HCT116 (cell line): Measurements from ENCODE around the gene ZBTB12. TPM values are rescaled to one million over a fixed set of nuclear protein-coding genes. Genes with fewer than 3 reads are reported as not detected.
A peak's percentile ranks its signal among the peaks of the same experiment; 100 is the strongest.

ENCODE experiments used
- ATAC-seq: fragments of 200-7000 bp; cut with Tn5 transposase; 2 replicates; pipeline ENCODE4 v1.9.1; 2020; ENCODE audit warnings: mild to moderate bottlenecking, moderate library complexity
- BruUV-seq: library from RNA; stranded (reverse); fragments of 400-500 nt; replicated peaks from 2 replicates; lab custom pipeline; 2021; lab: Mats Ljungman, UMichigan
- CTCF ChIA-PET: fragments of 300-600 bp; sonication (Branson Sonifier 250); formaldehyde crosslinking; loops from one replicate; lab custom pipeline; 2021; ENCODE audit warnings: antibody characterized with exemption; lab: Charles Lee
- POLR2A ChIA-PET: fragments of 300-600, 350-600 bp; sonication (Branson Sonifier 250); formaldehyde crosslinking; loops from one replicate; lab custom pipeline; 2021; ENCODE audit warnings: antibody characterized with exemption; lab: Charles Lee
- RAD21 ChIA-PET, 2 experiments: fragments of 300-600 bp; sonication (Branson Sonifier 250); formaldehyde crosslinking; loops; one replicate each; lab custom pipeline; 2023; ENCODE audit warnings: low total read pairs in 2 of 2; ENCODE audit not compliant: uncharacterized antibody in 2 of 2, unreplicated experiment in 2 of 2, low non-redundant PET in 1 of 2; lab: Charles Lee
- DNase-seq: peaks from one replicate; pipeline ENCODE4 v3.0.0-alpha.2; 2010; ENCODE audit warnings: low read depth, low spot score
- H2AFZ ChIP-seq: fragments of 200-600 bp; shearing (Covaris generic), sonication (generic); 2 replicates; pipeline ENCODE4 v1.6.1; 2017; ENCODE audit warnings: low read depth, mixed run types, mixed read lengths, antibody characterized with exemption, low read length; ENCODE audit not compliant: poor library complexity, severe bottlenecking
- H3K27ac ChIP-seq: 2 replicates; pipeline ENCODE4 v1.5.1; 2012; ENCODE audit warnings: low read depth, low read length
- H3K27me3 ChIP-seq: fragments of 200-600 bp; sonication (generic); 2 replicates; pipeline ENCODE4 v1.6.1; 2016; ENCODE audit warnings: mixed run types, low read length, mixed read lengths; ENCODE audit not compliant: insufficient read depth
- H3K36me3 ChIP-seq, 2 experiments: fragments of 200-500 bp in 1 of 2; fragments of 200-600 bp in 1 of 2; sonication (Bioruptor generic) in 1 of 2; sonication (generic) in 1 of 2; 2 replicates each; pipeline versions ENCODE4 v1.5.1 to v1.6.1; 2014 to 2016; ENCODE audit warnings: low read length in 2 of 2, inconsistent platforms in 1 of 2, mixed read lengths in 1 of 2, mixed run types in 1 of 2; ENCODE audit not compliant: insufficient read depth in 2 of 2, control insufficient read depth in 1 of 2
- H3K4me1 ChIP-seq, 2 experiments: fragments of 200-600 bp in 1 of 2; sonication (generic) in 1 of 2; 2 replicates each; pipeline versions ENCODE4 v1.5.1 to v1.6.1; 2012 to 2017; ENCODE audit warnings: low read length in 2 of 2, inconsistent platforms in 1 of 2, mild to moderate bottlenecking in 1 of 2, mixed read lengths in 1 of 2, mixed run types in 1 of 2, moderate library complexity in 1 of 2; ENCODE audit not compliant: insufficient read depth in 2 of 2, control insufficient read depth in 1 of 2
- H3K4me2 ChIP-seq: fragments of 200-600 bp; sonication (generic); 2 replicates; pipeline ENCODE4 v1.6.1; 2017; ENCODE audit warnings: mixed run types, low read length, mixed read lengths
- H3K4me3 ChIP-seq, 2 experiments: fragments of 200-600 bp in 1 of 2; sonication (generic) in 1 of 2; replicated peaks in 1 of 2; 2 replicates each; pipeline ENCODE4 v1.5.1; 2011 to 2016; ENCODE audit warnings: low read length in 2 of 2, control low read depth in 1 of 2, low read depth in 1 of 2, mild to moderate bottlenecking in 1 of 2, mixed read lengths in 1 of 2, mixed run types in 1 of 2
- H3K79me2 ChIP-seq: fragments of 200-600 bp; sonication (generic); 2 replicates; pipeline ENCODE4 v1.6.1; 2017; ENCODE audit warnings: mild to moderate bottlenecking, mixed run types, low read length, moderate library complexity, mixed read lengths; ENCODE audit not compliant: insufficient read depth
- H3K9ac ChIP-seq: fragments of 200-600 bp; sonication (generic); 2 replicates; pipeline ENCODE4 v1.6.1; 2016; ENCODE audit warnings: low read length, mixed read lengths
- H3K9me2 ChIP-seq: fragments of 200-600 bp; sonication (generic), shearing (Covaris generic); 2 replicates; pipeline ENCODE4 v1.6.1; 2017; ENCODE audit warnings: mixed run types, mild to moderate bottlenecking, moderate library complexity; ENCODE audit not compliant: insufficient read depth
- H3K9me3 ChIP-seq, 2 experiments: fragments of 200-500 bp in 1 of 2; fragments of 200-600 bp in 1 of 2; sonication (Bioruptor generic) in 1 of 2; sonication (generic) in 1 of 2; 2 replicates each; pipeline ENCODE4 v1.6.1; 2014 to 2017; ENCODE audit warnings: low read length in 2 of 2, mixed read lengths in 2 of 2, inconsistent platforms in 1 of 2, low read depth in 1 of 2, mild to moderate bottlenecking in 1 of 2, mixed run types in 1 of 2, moderate library complexity in 1 of 2; ENCODE audit not compliant: control insufficient read depth in 1 of 2, insufficient read depth in 1 of 2
- H4K20me1 ChIP-seq: fragments of 200-600 bp; sonication (generic), shearing (Covaris generic); 2 replicates; pipeline ENCODE4 v1.6.1; 2017; ENCODE audit warnings: mixed run types, mild to moderate bottlenecking, moderate library complexity; ENCODE audit not compliant: insufficient read depth
- CTCF ChIP-seq, 3 experiments: fragments of 200-600 bp in 1 of 3; sonication (generic) in 1 of 3; IDR thresholded peaks in 2 of 3; conservative IDR thresholded peaks in 1 of 3; 2 replicates each; pipeline ENCODE4 v1.5.1; 2012 to 2017; ENCODE audit warnings: low read depth in 2 of 3, low read length in 2 of 3, antibody characterized with exemption in 1 of 3, borderline replicate concordance in 1 of 3, control low read depth in 1 of 3, mild to moderate bottlenecking in 1 of 3, mixed read lengths in 1 of 3, mixed run types in 1 of 3, moderate library complexity in 1 of 3; ENCODE audit not compliant: insufficient read depth in 1 of 3
- REST ChIP-seq: IDR thresholded peaks from 2 replicates; pipeline ENCODE4 v1.6.1; 2012; ENCODE audit warnings: low read depth
- SIN3A ChIP-seq: IDR thresholded peaks from 2 replicates; pipeline ENCODE4 v1.6.1; 2012; ENCODE audit warnings: low read depth
- ZFX ChIP-seq: fragments of 450-650 bp; IDR thresholded peaks from 2 replicates; pipeline ENCODE4 v1.6.1; 2017
- intact Hi-C: fragments of 100-400 bp; cut with micrococcal nuclease; formaldehyde crosslinking; loops from 2 replicates; pipeline ENCODE4 v1.10.0; 2022
- total RNA-seq: library from RNA; stranded (reverse); gene quantifications from one replicate; pipeline ENCODE4 v1.2.1, GENCODE V29; 2021; ENCODE audit not compliant: unreplicated experiment

The ZBTB12 gene
- total RNA-seq, 1 experiment from 2014 or later, result 10.3 TPM

- Histone ChIP-seq H3K27me3 (no peaks in the 10 kb centered on the region), H3K36me3 (peaks cover 5 to 20% of the 10 kb centered on the region in 2 experiments), H4K20me1 (no peaks in the 10 kb centered on the region), H2AFZ (no peak overlapping the region), H3K9me2 (no peaks in the 10 kb centered on the region; the same call in 1 of the 2 replicates), H3K27ac (no peak overlapping the region), H3K4me1 (peaks cover 7 to 31% of the 10 kb centered on the region in 2 experiments; a peak in 3 of 4 replicates), H3K79me2 (no peaks in the 10 kb centered on the region), H3K9me3 (no peaks in the 10 kb centered on the region), H3K9ac (no peak overlapping the region), H3K4me2 (peak overlapping the region; percentile 47; the same call in 1 of the 2 replicates), H3K4me3 (no peak overlapping the region)
- CTCF ChIA-PET, result no interaction called here
- POLR2A ChIA-PET, result interaction anchor here (0.7 kb wide), 1 partner anchor 11 kb away, joined by 3 read pairs; the partner anchor contains the start of genes NELFE and SKIC2
- BruUV-seq, result no TSS peak
- intact Hi-C loops, result no loop called here
- DNase-seq (no peak), ATAC-seq (no peak)
- RAD21 ChIA-PET, result no interaction called here
- TF ChIP-seq ZFX (no peak), SIN3A (no peak), REST (no peak), CTCF (IDR thresholded peaks at IDR 0.05 in 2 of 3, conservative IDR thresholded peaks at IDR 0.05 in 1 of 3; ENCODE audit: borderline replicate concordance in 1 of 3, insufficient read depth in 1 of 3, low read depth in 2 of 3, low read length in 2 of 3) (no peak)
Measured at GRCh38 chr6:31948306-31948705, 46.4 kb upstream of the ZBTB12 start.
